SU-DHL-6 (cell line): ENCODE data around the gene GAL3ST3.

ENCODE experiments used
- H2AFZ ChIP-seq: fragments of 200-600 bp; sonication (generic); 2 replicates; pipeline ENCODE4 v1.6.1; 2014; ENCODE audit warnings: low read depth, mild to moderate bottlenecking, moderate library complexity, mixed read lengths, antibody characterized with exemption, low read length; ENCODE audit not compliant: severe bottlenecking
- H3F3A ChIP-seq: fragments of 200-600 bp; shearing (Covaris generic); 2 replicates; pipeline ENCODE4 v1.6.0; 2016; ENCODE audit warnings: antibody characterized with exemption, mild to moderate bottlenecking; ENCODE audit not compliant: insufficient read depth
- H3K27ac ChIP-seq: fragments of 200-600 bp; sonication (generic); 2 replicates; pipeline ENCODE4 v1.5.1; 2016; ENCODE audit warnings: low read depth, mild to moderate bottlenecking, low read length, moderate library complexity, mixed read lengths
- H3K27me3 ChIP-seq: fragments of 200-600 bp; sonication (generic), shearing (Covaris generic); 2 replicates; pipeline ENCODE4 v1.6.0; 2014; ENCODE audit warnings: mild to moderate bottlenecking, low read length
- H3K36me3 ChIP-seq: fragments of 200-600 bp; sonication (generic); 2 replicates; pipeline ENCODE4 v1.6.1; 2014; ENCODE audit warnings: mild to moderate bottlenecking, low read length, mixed read lengths
- H3K4me2 ChIP-seq: fragments of 300-600, 200-600 bp; shearing (Covaris generic), sonication (generic); 2 replicates; pipeline ENCODE4 v1.6.0; 2014; ENCODE audit warnings: low read length, low read depth, mild to moderate bottlenecking; ENCODE audit not compliant: poor library complexity, severe bottlenecking
- H3K4me3 ChIP-seq: fragments of 200-600 bp; sonication (generic); 2 replicates; pipeline ENCODE4 v1.5.1; 2014; ENCODE audit warnings: antibody characterized with exemption, low read length, mild to moderate bottlenecking, mixed read lengths; ENCODE audit not compliant: insufficient read depth, poor library complexity, severe bottlenecking
- H3K79me2 ChIP-seq: fragments of 200-600 bp; sonication (generic); 2 replicates; pipeline ENCODE4 v1.6.1; 2014; ENCODE audit warnings: mild to moderate bottlenecking, low read length, moderate library complexity; ENCODE audit not compliant: insufficient read depth
- H3K9ac ChIP-seq: fragments of 200-600 bp; sonication (generic); 2 replicates; pipeline ENCODE4 v1.7.0; 2014; ENCODE audit warnings: mild to moderate bottlenecking, low read length
- H3K9me2 ChIP-seq: fragments of 200-600 bp; sonication (generic); replicated peaks from 2 replicates; pipeline ENCODE4 v1.6.1; 2014; ENCODE audit warnings: low read length; ENCODE audit not compliant: insufficient read depth
- H3K9me3 ChIP-seq: fragments of 200-600 bp; sonication (generic); 2 replicates; pipeline ENCODE4 v1.6.1; 2014; ENCODE audit warnings: low read length, mixed read lengths; ENCODE audit not compliant: insufficient read depth
- H4K20me1 ChIP-seq: fragments of 200-600 bp; sonication (generic); 2 replicates; pipeline ENCODE4 v1.6.1; 2014; ENCODE audit warnings: low read depth, mild to moderate bottlenecking, antibody characterized with exemption, low read length, moderate library complexity, mixed read lengths
- EZH2phosphoT487 ChIP-seq: fragments of 200-600 bp; sonication (generic), shearing (Covaris generic); conservative IDR thresholded peaks from 2 replicates; pipeline ENCODE4 v1.6.1; 2018; ENCODE audit warnings: mild to moderate bottlenecking, antibody characterized with exemption, low read length, moderate library complexity, mixed read lengths
- TF ChIP-seq, protein P1 (sequence below): fragments of 200-600 bp; sonication (generic); IDR thresholded peaks from one replicate; pipeline ENCODE4 v1.5.1; 2017; ENCODE audit warnings: antibody characterized with exemption, mild to moderate bottlenecking, low read length, moderate library complexity; ENCODE audit not compliant: insufficient read depth, poor library complexity, severe bottlenecking

GAL3ST3 gene

DNA sequence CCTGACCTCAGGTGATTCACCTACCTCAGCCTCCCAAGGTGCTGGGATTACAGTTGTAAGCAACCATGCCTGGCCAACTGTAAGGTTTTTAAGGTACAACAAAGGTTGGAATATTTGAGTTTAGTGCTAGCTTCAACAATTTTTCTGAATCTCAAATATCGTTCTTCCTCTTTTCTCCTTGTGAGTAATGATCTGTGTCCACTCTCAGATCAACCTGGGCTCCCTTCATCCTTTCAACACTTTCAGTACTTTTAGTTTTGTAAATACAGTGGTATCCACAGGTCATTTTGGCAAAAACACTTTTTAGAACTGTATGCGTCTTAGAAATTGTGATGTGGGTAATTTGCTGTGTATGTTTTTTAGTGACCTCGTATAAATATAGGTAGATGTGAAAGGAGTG, 29.0 kb upstream of the GAL3ST3 start:
- no peak for TF ChIP-seq EZH2phosphoT487
- TF ChIP-seq, protein P1, sequence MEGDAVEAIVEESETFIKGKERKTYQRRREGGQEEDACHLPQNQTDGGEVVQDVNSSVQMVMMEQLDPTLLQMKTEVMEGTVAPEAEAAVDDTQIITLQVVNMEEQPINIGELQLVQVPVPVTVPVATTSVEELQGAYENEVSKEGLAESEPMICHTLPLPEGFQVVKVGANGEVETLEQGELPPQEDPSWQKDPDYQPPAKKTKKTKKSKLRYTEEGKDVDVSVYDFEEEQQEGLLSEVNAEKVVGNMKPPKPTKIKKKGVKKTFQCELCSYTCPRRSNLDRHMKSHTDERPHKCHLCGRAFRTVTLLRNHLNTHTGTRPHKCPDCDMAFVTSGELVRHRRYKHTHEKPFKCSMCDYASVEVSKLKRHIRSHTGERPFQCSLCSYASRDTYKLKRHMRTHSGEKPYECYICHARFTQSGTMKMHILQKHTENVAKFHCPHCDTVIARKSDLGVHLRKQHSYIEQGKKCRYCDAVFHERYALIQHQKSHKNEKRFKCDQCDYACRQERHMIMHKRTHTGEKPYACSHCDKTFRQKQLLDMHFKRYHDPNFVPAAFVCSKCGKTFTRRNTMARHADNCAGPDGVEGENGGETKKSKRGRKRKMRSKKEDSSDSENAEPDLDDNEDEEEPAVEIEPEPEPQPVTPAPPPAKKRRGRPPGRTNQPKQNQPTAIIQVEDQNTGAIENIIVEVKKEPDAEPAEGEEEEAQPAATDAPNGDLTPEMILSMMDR, result no peak
- Histone ChIP-seq H3K79me2 (no peaks in the 10 kb centered on the region), H3K4me2 (no peak overlapping the region), H3K4me3 (no peak overlapping the region), H2AFZ (no peak overlapping the region), H4K20me1 (no peaks in the 10 kb centered on the region), H3K27me3 (no peaks in the 10 kb centered on the region), H3F3A (peaks cover 17% of the 10 kb centered on the region; the same call in 1 of the 2 replicates), H3K36me3 (no peaks in the 10 kb centered on the region), H3K27ac (no peak overlapping the region), H3K9me2 (no peaks in the 10 kb centered on the region), H3K9me3 (no peaks in the 10 kb centered on the region), H3K9ac (no peak overlapping the region)

GRCh38 chr11:66076561-66076960, 27.6 kb upstream of the GAL3ST3 start:
- peaks cover 28% of the 10 kb centered on the region for H3F3A ChIP-seq
- no peak overlapping the region for H3K4me3 ChIP-seq
- TF ChIP-seq, protein P1, result no peak
- no peak for TF ChIP-seq EZH2phosphoT487
- no peaks in the 10 kb centered on the region for H3K9me3 ChIP-seq
- no peak overlapping the region for H3K27ac ChIP-seq
- no peak overlapping the region for H3K4me2 ChIP-seq
- no peaks in the 10 kb centered on the region for H3K9me2 ChIP-seq
- H2AFZ ChIP-seq, result no peak overlapping the region
- H3K9ac ChIP-seq, result no peak overlapping the region
- no peaks in the 10 kb centered on the region for H3K27me3 ChIP-seq
- no peaks in the 10 kb centered on the region for H3K79me2 ChIP-seq
- no peaks in the 10 kb centered on the region for H4K20me1 ChIP-seq
- no peaks in the 10 kb centered on the region for H3K36me3 ChIP-seq

- TF ChIP-seq, protein P1, result no peak
- no peak for TF ChIP-seq EZH2phosphoT487
- Histone ChIP-seq H3K4me3 (no peak overlapping the region), H3K9me3 (no peaks in the 10 kb centered on the region), H3K27me3 (no peaks in the 10 kb centered on the region), H3K9me2 (no peaks in the 10 kb centered on the region), H3K36me3 (no peaks in the 10 kb centered on the region), H2AFZ (no peak overlapping the region), H3F3A (peaks cover 25% of the 10 kb centered on the region), H3K27ac (no peak overlapping the region), H3K9ac (no peak overlapping the region), H3K4me2 (no peak overlapping the region), H3K79me2 (no peaks in the 10 kb centered on the region), H4K20me1 (no peaks in the 10 kb centered on the region)
Measured at GRCh38 chr11:66075273-66075672, 26.3 kb upstream of the GAL3ST3 start.

DNA sequence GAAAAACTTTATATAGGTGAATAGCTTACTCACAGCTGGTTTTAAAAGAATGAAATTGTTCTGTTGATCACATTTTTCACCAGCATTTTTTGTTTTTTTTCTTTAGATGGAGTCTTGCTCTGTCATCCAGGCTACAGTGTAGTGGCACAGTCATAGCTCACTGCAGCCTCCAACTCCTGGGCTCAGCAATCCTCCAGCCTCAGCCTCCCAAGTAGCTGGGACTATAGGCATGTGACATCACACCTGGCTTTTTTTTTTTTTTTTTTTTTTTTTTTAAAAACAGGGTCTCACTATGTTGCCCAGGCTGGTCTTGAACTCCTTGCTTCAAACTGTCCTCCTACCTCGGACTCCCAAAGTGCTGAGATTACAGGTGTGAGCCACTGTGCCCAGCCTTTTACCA, 24.7 kb upstream of the GAL3ST3 start:
- TF ChIP-seq, protein P1, result no peak
- TF ChIP-seq EZH2phosphoT487, result no peak
- Histone ChIP-seq H3K9me3 (no peaks in the 10 kb centered on the region), H3K79me2 (no peaks in the 10 kb centered on the region), H3K4me2 (no peak overlapping the region), H4K20me1 (no peaks in the 10 kb centered on the region), H2AFZ (no peak overlapping the region), H3K9ac (no peak overlapping the region), H3K36me3 (peaks cover 5% of the 10 kb centered on the region; the same call in 1 of the 2 replicates), H3K4me3 (no peak overlapping the region), H3K27me3 (no peaks in the 10 kb centered on the region), H3K9me2 (no peaks in the 10 kb centered on the region), H3K27ac (no peak overlapping the region), H3F3A (peaks cover 34% of the 10 kb centered on the region)
